HG03064 (cell line): Measurements from ENCODE around the gene DNER.
"Not testable (repeated sequence)": the region's sequence is repeated elsewhere in the genome, so short reads cannot be mapped to it uniquely, and the experiment has no call there.

ENCODE experiments used
- ATAC-seq: cut with Tn5 transposase; IDR thresholded peaks from one replicate; pipeline ENCODE4 v1.9.1; 2021; ENCODE audit warnings: low read depth; ENCODE audit not compliant: unreplicated experiment

The DNER gene

GRCh38 chr2:229514273-229514895 lies 200.0 kb downstream of the DNER start:
- ATAC-seq: no peak

GRCh38 chr2:229511524-229511923 lies 202.8 kb downstream of the DNER start:
- ATAC-seq: no peak

- not testable (repeated sequence) for ATAC-seq
Observed at GRCh38 chr2:229506699-229507098, 207.7 kb downstream of the DNER start.

GRCh38 chr2:229501051-229501794 lies 213.1 kb downstream of the DNER start:
- no peak for ATAC-seq

- ATAC-seq: no peak
Observed at GRCh38 chr2:229492034-229492433, 222.3 kb downstream of the DNER start.

- no peak for ATAC-seq
Observed at GRCh38 chr2:229490167-229490566, 224.2 kb downstream of the DNER start.

GRCh38 chr2:229489016-229489415 lies 225.3 kb downstream of the DNER start:
- no peak for ATAC-seq

- no peak for ATAC-seq
Observed at GRCh38 chr2:229488232-229488631, 226.1 kb downstream of the DNER start.

GRCh38 chr2:229486673-229487072 lies 227.7 kb downstream of the DNER start:
- no peak for ATAC-seq

GRCh38 chr2:229485857-229486256 lies 228.5 kb downstream of the DNER start:
- ATAC-seq: no peak

- no peak for ATAC-seq
Observed at GRCh38 chr2:229477269-229477755, 237.0 kb downstream of the DNER start.

GRCh38 chr2:229475778-229476177 lies 238.6 kb downstream of the DNER start:
- ATAC-seq: no peak

GRCh38 chr2:229474125-229474524 lies 240.2 kb downstream of the DNER start:
- ATAC-seq: no peak

- ATAC-seq: no peak
Observed at GRCh38 chr2:229470781-229471180, 243.6 kb downstream of the DNER start.

GRCh38 chr2:229467783-229468182 lies 246.6 kb downstream of the DNER start:
- no peak for ATAC-seq

GRCh38 chr2:229463841-229464346 lies 250.5 kb downstream of the DNER start:
- no peak for ATAC-seq

- ATAC-seq: no peak
Observed at GRCh38 chr2:229462112-229462511, 252.2 kb downstream of the DNER start.

- no peak for ATAC-seq
Observed at GRCh38 chr2:229456091-229456490, 258.3 kb downstream of the DNER start.

GRCh38 chr2:229454934-229455631 lies 259.3 kb downstream of the DNER start:
- ATAC-seq: no peak

- ATAC-seq: no peak
Observed at GRCh38 chr2:229453230-229453629, 261.1 kb downstream of the DNER start.

GRCh38 chr2:229451852-229452251 lies 262.5 kb downstream of the DNER start:
- no peak for ATAC-seq
